Stimulated activated CD8-positive, alpha-beta memory T cell treated with anti-CD3 and anti-CD28 coated beads, Interleukin-7, amount 100 ng/mL, for 1 hour (primary cell): Measurements from ENCODE around the gene MARCHF9.

Experiments used
- DNase-seq, 2 donors: peaks; one replicate each; pipeline ENCODE4 v3.0.0-alpha.2; 2020; ENCODE audit warnings: low read depth in 2 of 2

The MARCHF9 gene

GRCh38 chr12:57753756-57754337 is 1.1 kb upstream of the MARCHF9 start:
- DNase-seq: no peak

- no peak for DNase-seq
Measured at GRCh38 chr12:57755194-57755453, 221 bp downstream of the MARCHF9 start.

GRCh38 chr12:57755454-57756372 is 810 bp downstream of the MARCHF9 start:
- DNase-seq: no peak

- peak; percentile 40 to 43 for DNase-seq
Measured at GRCh38 chr12:57756406-57757341, 1.8 kb downstream of the MARCHF9 start.

- no peak for DNase-seq
Measured at GRCh38 chr12:57757771-57758170, 2.9 kb downstream of the MARCHF9 start.

- no peak for DNase-seq
Measured at GRCh38 chr12:57758552-57759359, 3.9 kb downstream of the MARCHF9 start.

- DNase-seq: no peak
Measured at GRCh38 chr12:57759360-57759980, 4.6 kb downstream of the MARCHF9 start.

GRCh38 chr12:57760347-57760982 is 5.6 kb downstream of the MARCHF9 start:
- DNase-seq: no peak

- DNase-seq: no peak
Measured at GRCh38 chr12:57761391-57761998, 6.6 kb downstream of the MARCHF9 start.

- no peak for DNase-seq
Measured at GRCh38 chr12:57762463-57762862, 7.6 kb downstream of the MARCHF9 start.

- DNase-seq: no peak
Measured at GRCh38 chr12:57763881-57764661, 9.2 kb downstream of the MARCHF9 start.

- no peak for DNase-seq
Measured at GRCh38 chr12:57764662-57765002, 9.7 kb downstream of the MARCHF9 start.

GRCh38 chr12:57765003-57765697 is 10.2 kb downstream of the MARCHF9 start:
- no peak for DNase-seq

- DNase-seq: no peak
Measured at GRCh38 chr12:57765698-57766463, 11.0 kb downstream of the MARCHF9 start.

- DNase-seq: no peak
Measured at GRCh38 chr12:57766464-57767304, 11.8 kb downstream of the MARCHF9 start, which contains the start of gene CYP27B1. Gene CYP27B1 (minus strand): TSS chr12:57767078. CDS start chr12:57767041, 37 bp downstream.

- DNase-seq: no peak
Measured at GRCh38 chr12:57767305-57767698, 12.4 kb downstream of the MARCHF9 start.

GRCh38 chr12:57767876-57768275 is 13.0 kb downstream of the MARCHF9 start:
- no peak for DNase-seq
